Kidney (tissue), 14 donors: ENCODE results near the gene GIPC1. TPM values are rescaled to one million over a fixed set of nuclear protein-coding genes. Genes with fewer than 3 reads are reported as not detected.

Experiments
- DNase-seq, 5 donors: peaks; one replicate each; pipeline ENCODE4 v3.0.0-alpha.2; 2013 to 2020
- FAIRE-seq: peaks from 2 replicates; lab custom pipeline; 2012; peaks lifted over from hg19 to GRCh38; lab: Jason Lieb, UNC
- H3K27ac ChIP-seq, 2 donors: one replicate each; pipeline ENCODE4 v1.7.0; 2013; ENCODE audit warnings: low read depth in 2 of 2, low read length in 2 of 2, inconsistent platforms in 1 of 2
- H3K27me3 ChIP-seq: one replicate; pipeline ENCODE4 v1.7.1; 2013; ENCODE audit warnings: low read length, inconsistent platforms; ENCODE audit not compliant: control insufficient read depth, insufficient read depth
- H3K36me3 ChIP-seq, 3 donors: one replicate each; pipeline versions ENCODE4 v1.7.0 to v1.7.1; 2013; ENCODE audit warnings: low read length in 3 of 3, control low read depth in 1 of 3, inconsistent platforms in 1 of 3; ENCODE audit not compliant: insufficient read depth in 3 of 3, control insufficient read depth in 2 of 3
- H3K4me1 ChIP-seq, 3 donors: one replicate each; pipeline versions ENCODE4 v1.7.0 to v1.7.1; 2013; ENCODE audit warnings: low read length in 3 of 3, inconsistent platforms in 1 of 3, low read depth in 1 of 3; ENCODE audit not compliant: control insufficient read depth in 2 of 3, insufficient read depth in 2 of 3
- H3K4me3 ChIP-seq, 3 donors: one replicate each; pipeline versions ENCODE4 v1.7.0 to v1.8.1; 2013; ENCODE audit warnings: low read length in 3 of 3, control low read depth in 1 of 3, inconsistent platforms in 1 of 3
- H3K9ac ChIP-seq, 3 donors: one replicate each; pipeline versions ENCODE4 v1.7.0 to v1.7.1; 2013; ENCODE audit warnings: low read length in 3 of 3, control low read depth in 1 of 3, inconsistent platforms in 1 of 3
- H3K9me3 ChIP-seq, 3 donors: one replicate each; pipeline versions ENCODE4 v1.7.0 to v1.7.1; 2013; ENCODE audit warnings: low read length in 3 of 3, control low read depth in 1 of 3, inconsistent platforms in 1 of 3; ENCODE audit not compliant: control insufficient read depth in 2 of 3, insufficient read depth in 1 of 3
- CTCF ChIP-seq: IDR thresholded peaks from 3 replicates; pipeline ENCODE4 v1.5.1; 2012; ENCODE audit warnings: mild to moderate bottlenecking, moderate library complexity, borderline replicate concordance; ENCODE audit not compliant: insufficient read depth; ENCODE audit errors: extremely low read depth
- intact Hi-C: fragments of 100-400 bp; cut with DNase I; formaldehyde crosslinking; loops from one replicate; pipeline ENCODE4 v1.11.1; 2022
- microRNA-seq: library from miRNA; unstranded; fragments of <30 nt; microRNA quantifications from one replicate; pipeline ENCODE4 v1.2.0, GENCODE V29; 2020
- polyA plus RNA-seq: library from polyadenylated mRNA; stranded (reverse); fragments of 350-450 nt; fragmentation: Illumina TruSeq; extraction: RNeasy Lipid Tissue Mini Kit (QIAGEN cat#74804); gene quantifications from one replicate; pipeline ENCODE4 v1.2.3, GENCODE V29; 2014; ENCODE audit warnings: low read depth, low replicate concordance; ENCODE audit not compliant: insufficient read depth
- total RNA-seq: library from RNA; stranded (reverse); fragmentation: NEBNext Ultra II Directional; extraction: Animal tissue kit (Norgen Biotek cat#: 25700); gene quantifications from one replicate; pipeline ENCODE4 v1.2.1, GENCODE V29; 2021
- donor health status: control.
- donor health status: control.
- donor health status: control.
- donor health status: control.
- donor health status: control.
- donor health status: DM: yes; HTN: yes; CAD: no.
- donor health status: Normal renal cell carcinoma (clear cell type).

GIPC1 gene
- total and polyA plus RNA-seq, 2 donors from 2014 or later, result 94.6 to 137 TPM

DNA sequence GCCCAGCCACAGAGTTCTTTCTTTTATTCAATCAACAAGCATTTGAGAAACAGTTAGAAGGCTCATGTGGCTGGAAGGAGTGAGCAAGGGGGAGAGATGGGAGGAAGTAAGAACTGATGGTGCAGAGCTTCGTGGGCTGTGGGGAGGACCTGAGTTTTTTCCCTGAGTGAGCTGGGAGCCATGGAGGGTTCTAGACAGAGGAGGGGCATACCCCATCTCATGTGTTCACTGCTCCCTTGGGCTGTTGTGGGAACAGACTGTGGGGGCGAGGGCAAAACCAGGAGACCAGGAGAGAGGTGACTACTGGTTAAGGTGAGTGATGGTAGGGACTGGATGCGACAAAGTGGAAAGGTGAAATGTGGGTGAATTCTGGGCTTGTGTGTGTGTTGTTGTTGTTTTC is 65.2 kb downstream of the GIPC1 start:
- H3K27me3 ChIP-seq, result no peaks in the 10 kb centered on the region
- H3K4me1 ChIP-seq, result peaks cover 0 to 22% (median 9%) of the 10 kb centered on the region in 3 donors

DNA sequence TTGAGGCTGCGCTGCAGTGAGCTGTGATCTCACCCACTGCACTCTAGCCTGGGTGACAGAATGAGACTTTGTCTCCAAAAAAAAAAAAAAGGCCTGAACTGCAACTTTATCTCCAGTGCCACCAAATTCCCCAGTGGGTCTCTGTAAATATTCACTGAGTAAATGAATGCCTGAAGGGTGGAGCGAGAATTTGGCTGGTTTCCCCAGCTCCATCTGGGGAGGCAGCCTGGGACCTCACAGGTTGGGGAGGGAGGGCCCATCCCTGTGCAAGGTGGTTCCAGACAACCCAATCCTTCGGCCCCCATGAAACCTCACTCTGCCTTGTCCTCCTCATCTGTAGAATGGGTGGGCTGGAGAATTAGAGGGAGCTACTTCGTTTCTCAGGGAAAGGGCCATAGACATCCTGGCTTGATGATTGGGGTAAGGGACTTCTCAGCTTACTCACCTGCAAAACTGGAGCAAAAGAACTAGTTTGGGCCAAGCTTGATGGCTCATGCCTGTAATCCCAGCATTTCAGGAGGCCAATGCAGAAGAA is 67.0 kb downstream of the GIPC1 start:
- H3K27me3 ChIP-seq, result no peaks in the 10 kb centered on the region
- H3K4me3 ChIP-seq, result no peak overlapping the region
- FAIRE-seq (no peak), DNase-seq (no peak)
- no peak for TF ChIP-seq CTCF
- H3K27ac ChIP-seq, result no peak overlapping the region
- no peaks in the 10 kb centered on the region for H3K9me3 ChIP-seq
- no peaks in the 10 kb centered on the region for H3K36me3 ChIP-seq
- peaks cover 0 to 6% (median 0%) of the 10 kb centered on the region in 3 donors for H3K4me1 ChIP-seq
- intact Hi-C loops, result no loop called here
- no peak overlapping the region for H3K9ac ChIP-seq

More for the DNA sequence above, 65.2 kb downstream of the GIPC1 start:
- Histone ChIP-seq H3K27ac (no peak overlapping the region), H3K9me3 (no peaks in the 10 kb centered on the region), H3K36me3 (no peaks in the 10 kb centered on the region), H3K9ac (no peak overlapping the region), H3K4me3 (no peak overlapping the region)
- no peak for FAIRE-seq
- TF ChIP-seq CTCF, result no peak
- no peak for DNase-seq
- intact Hi-C loops, result no loop called here

Small RNA genes lying within 50 kb of the gene (microRNA-seq; reads per million reads assigned to microRNA genes)
- gene MIR639, result not detected

Other genes starting within 250 kb of the GIPC1 start
- gene ADGRE5, start 114.7 kb downstream of the GIPC1 start, total RNA-seq, result 100 TPM
- gene ADGRE5, start 114.7 kb downstream of the GIPC1 start, polyA plus RNA-seq, result 16.0 TPM
- gene DDX39A, start 76.8 kb downstream of the GIPC1 start, total RNA-seq, result 53.8 TPM
- gene DDX39A, start 76.8 kb downstream of the GIPC1 start, polyA plus RNA-seq, result 35.6 TPM
- 103 TPM for gene PKN1, start 62.8 kb downstream of the GIPC1 start, total RNA-seq
- gene PKN1, start 62.8 kb downstream of the GIPC1 start, polyA plus RNA-seq, result 67.7 TPM
- gene PTGER1, start 20.8 kb downstream of the GIPC1 start, total RNA-seq, result 19.0 TPM
- gene PTGER1, start 20.8 kb downstream of the GIPC1 start, polyA plus RNA-seq, result 14.3 TPM
- gene DNAJB1, start 22.3 kb upstream of the GIPC1 start, total RNA-seq, result 77.9 TPM
- gene DNAJB1, start 22.3 kb upstream of the GIPC1 start, polyA plus RNA-seq, result 122 TPM
- gene TECR, start 33.5 kb upstream of the GIPC1 start, total RNA-seq, result 132 TPM
- gene TECR, start 33.5 kb upstream of the GIPC1 start, polyA plus RNA-seq, result 280 TPM
- 146 TPM for gene NDUFB7, start 75.9 kb upstream of the GIPC1 start, total RNA-seq
- gene NDUFB7, start 75.9 kb upstream of the GIPC1 start, polyA plus RNA-seq, result 894 TPM
- gene CLEC17A, start 87.0 kb upstream of the GIPC1 start, total RNA-seq, result 0.76 TPM
- not detected for gene CLEC17A, start 87.0 kb upstream of the GIPC1 start, polyA plus RNA-seq
- gene ADGRE3, start 178.7 kb upstream of the GIPC1 start, total RNA-seq, result 0.25 TPM
- gene ADGRE3, start 178.7 kb upstream of the GIPC1 start, polyA plus RNA-seq, result not detected
- gene ZNF333, start 193.9 kb upstream of the GIPC1 start, total RNA-seq, result 20.8 TPM
- 4.1 TPM for gene ZNF333, start 193.9 kb upstream of the GIPC1 start, polyA plus RNA-seq